Thoracic aorta (tissue), 2 donors: Measurements from ENCODE around the gene JMJD1C. TPM values are rescaled to one million over a fixed set of nuclear protein-coding genes. Genes with fewer than 3 reads are reported as not detected.

Source experiments
- ATAC-seq: fragments of 150-250 bp; one replicate; pipeline ENCODE4 v1.8.0; 2017; ENCODE audit warnings: low read depth; ENCODE audit not compliant: insufficient number of reproducible peaks, low FRiP score
- DNase-seq: peaks from one replicate; pipeline ENCODE4 v3.0.0-alpha.2; 2020; ENCODE audit warnings: low spot score
- H3K27ac ChIP-seq, 2 donors: fragments of 200-600 bp; sonication (generic); 1 replicate in 1 of 2; 2 replicates in 1 of 2; pipeline ENCODE4 v1.5.1; 2016; ENCODE audit warnings: mild to moderate bottlenecking in 2 of 2, moderate library complexity in 2 of 2
- H3K27me3 ChIP-seq: fragments of 200-600 bp; sonication (generic); replicated peaks from 2 replicates; pipeline ENCODE4 v1.6.0; 2016; ENCODE audit warnings: mild to moderate bottlenecking; ENCODE audit not compliant: insufficient read depth
- H3K36me3 ChIP-seq: fragments of 200-600 bp; sonication (generic); one replicate; pipeline ENCODE4 v1.5.1; 2016
- H3K4me1 ChIP-seq, 2 donors: fragments of 200-600 bp; sonication (generic); 1 replicate in 1 of 2; 2 replicates in 1 of 2; pipeline versions ENCODE4 v1.5.1 to v1.6.0; 2016; ENCODE audit warnings: low read depth in 2 of 2, mild to moderate bottlenecking in 1 of 2; ENCODE audit not compliant: control insufficient read depth in 1 of 2
- H3K4me3 ChIP-seq: fragments of 200-600 bp; sonication (generic); 2 replicates; pipeline ENCODE4 v1.5.1; 2016; ENCODE audit warnings: mild to moderate bottlenecking
- H3K9me3 ChIP-seq: fragments of 200-600 bp; sonication (generic); 2 replicates; pipeline ENCODE4 v1.5.1; 2016
- total RNA-seq, 2 donors: library from RNA; depleted of rRNA; stranded (reverse); fragments of >200 nt; gene quantifications; one replicate each; pipeline versions ENCODE4 v1.1.0 to v1.2.3, GENCODE V29; 2016
- TF ChIP-seq, protein P1 (sequence below): fragments of 200-600 bp; sonication (generic); IDR thresholded peaks from one replicate; pipeline ENCODE4 v1.5.1; 2019; ENCODE audit warnings: antibody characterized with exemption

JMJD1C gene
- total RNA-seq, 2 donors from 2014 or later: 95.2 to 215 TPM

DNA sequence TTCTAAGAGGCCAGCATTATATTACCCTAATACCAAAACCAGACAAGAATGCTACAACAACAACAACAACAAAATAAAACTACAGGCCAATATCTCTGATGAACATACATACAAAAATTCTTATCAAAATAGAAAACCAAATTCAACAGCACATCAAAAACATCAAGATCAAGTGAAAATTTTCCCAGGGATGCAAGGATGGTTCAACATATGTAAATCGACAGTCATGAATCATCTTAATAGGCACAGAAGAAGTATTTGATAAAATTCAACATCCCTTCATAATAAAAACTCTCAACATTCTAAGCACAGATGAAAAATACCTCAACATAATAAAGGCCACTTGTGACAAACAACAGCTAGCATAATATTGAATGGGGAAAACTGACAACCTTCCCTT is 75.3 kb downstream of the JMJD1C start:
- no peak overlapping the region for H3K4me3 ChIP-seq
- H3K27ac ChIP-seq: no peak overlapping the region
- H3K4me1 ChIP-seq: no peaks in the 10 kb centered on the region
- DNase-seq (no peak), ATAC-seq (no peak)
- H3K27me3 ChIP-seq: no peaks in the 10 kb centered on the region
- no peaks in the 10 kb centered on the region for H3K9me3 ChIP-seq
- peaks cover 3% of the 10 kb centered on the region for H3K36me3 ChIP-seq
- TF ChIP-seq, protein P1, sequence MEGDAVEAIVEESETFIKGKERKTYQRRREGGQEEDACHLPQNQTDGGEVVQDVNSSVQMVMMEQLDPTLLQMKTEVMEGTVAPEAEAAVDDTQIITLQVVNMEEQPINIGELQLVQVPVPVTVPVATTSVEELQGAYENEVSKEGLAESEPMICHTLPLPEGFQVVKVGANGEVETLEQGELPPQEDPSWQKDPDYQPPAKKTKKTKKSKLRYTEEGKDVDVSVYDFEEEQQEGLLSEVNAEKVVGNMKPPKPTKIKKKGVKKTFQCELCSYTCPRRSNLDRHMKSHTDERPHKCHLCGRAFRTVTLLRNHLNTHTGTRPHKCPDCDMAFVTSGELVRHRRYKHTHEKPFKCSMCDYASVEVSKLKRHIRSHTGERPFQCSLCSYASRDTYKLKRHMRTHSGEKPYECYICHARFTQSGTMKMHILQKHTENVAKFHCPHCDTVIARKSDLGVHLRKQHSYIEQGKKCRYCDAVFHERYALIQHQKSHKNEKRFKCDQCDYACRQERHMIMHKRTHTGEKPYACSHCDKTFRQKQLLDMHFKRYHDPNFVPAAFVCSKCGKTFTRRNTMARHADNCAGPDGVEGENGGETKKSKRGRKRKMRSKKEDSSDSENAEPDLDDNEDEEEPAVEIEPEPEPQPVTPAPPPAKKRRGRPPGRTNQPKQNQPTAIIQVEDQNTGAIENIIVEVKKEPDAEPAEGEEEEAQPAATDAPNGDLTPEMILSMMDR: no peak

DNA sequence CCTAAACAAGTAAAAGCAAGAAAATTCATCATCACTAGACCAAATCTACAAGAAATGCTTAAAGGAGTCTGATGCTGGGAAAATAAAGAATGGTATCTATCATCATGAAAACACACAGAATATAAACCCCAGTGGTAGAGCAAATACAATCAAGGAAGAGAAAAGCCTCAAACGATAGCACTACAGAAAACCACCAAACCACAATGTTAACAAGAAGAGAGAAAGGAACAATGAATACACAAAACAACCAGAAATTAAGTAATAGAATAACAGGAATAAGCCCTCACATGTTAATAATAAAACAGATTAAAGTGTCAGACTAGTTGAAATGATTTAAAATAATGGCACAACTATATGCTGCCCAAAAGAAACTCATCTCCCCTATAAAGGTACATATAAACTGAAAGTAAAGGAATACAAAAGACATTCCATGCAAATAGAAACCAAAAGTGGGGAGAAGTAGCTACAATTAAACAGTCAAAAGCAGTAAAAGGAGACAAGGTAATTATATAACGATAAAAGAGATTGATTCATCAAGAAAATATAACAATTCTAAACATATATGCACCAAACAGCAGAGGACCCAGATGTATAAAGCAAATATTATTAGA is 77.3 kb downstream of the JMJD1C start:
- Histone ChIP-seq H3K9me3 (no peaks in the 10 kb centered on the region), H3K27ac (no peak overlapping the region), H3K27me3 (no peaks in the 10 kb centered on the region), H3K4me1 (peaks cover 0 to 8% of the 10 kb centered on the region in 2 donors), H3K4me3 (no peak overlapping the region), H3K36me3 (peaks cover 3% of the 10 kb centered on the region)
- ATAC-seq: no peak
- TF ChIP-seq, protein P1: no peak
- no peak for DNase-seq

DNA sequence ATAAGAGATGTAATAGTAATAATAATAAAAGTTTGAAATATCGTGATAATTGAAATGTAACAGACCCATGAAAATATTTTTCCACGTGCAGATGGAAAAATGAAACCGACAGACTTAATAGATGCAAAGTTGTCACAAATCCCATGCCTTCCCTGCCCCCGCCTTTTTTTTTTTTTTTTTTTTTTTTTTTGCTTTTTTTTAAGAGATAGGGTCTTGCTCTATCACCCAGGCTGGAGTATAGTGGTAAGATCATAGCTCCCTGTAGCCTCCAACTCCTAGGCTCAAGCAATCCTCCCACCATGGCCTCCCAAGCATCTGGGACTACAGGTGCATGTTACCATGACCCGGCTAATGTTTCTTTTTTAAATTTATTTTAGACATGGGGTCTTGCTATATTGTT is 80.5 kb downstream of the JMJD1C start:
- DNase-seq: no peak
- H3K4me3 ChIP-seq: no peak overlapping the region
- no peaks in the 10 kb centered on the region for H3K9me3 ChIP-seq
- no peaks in the 10 kb centered on the region for H3K27me3 ChIP-seq
- H3K27ac ChIP-seq: no peak overlapping the region
- ATAC-seq: no peak
- peaks cover 0 to 8% of the 10 kb centered on the region in 2 donors for H3K4me1 ChIP-seq
- H3K36me3 ChIP-seq: no peaks in the 10 kb centered on the region
- TF ChIP-seq, protein P1: no peak

DNA sequence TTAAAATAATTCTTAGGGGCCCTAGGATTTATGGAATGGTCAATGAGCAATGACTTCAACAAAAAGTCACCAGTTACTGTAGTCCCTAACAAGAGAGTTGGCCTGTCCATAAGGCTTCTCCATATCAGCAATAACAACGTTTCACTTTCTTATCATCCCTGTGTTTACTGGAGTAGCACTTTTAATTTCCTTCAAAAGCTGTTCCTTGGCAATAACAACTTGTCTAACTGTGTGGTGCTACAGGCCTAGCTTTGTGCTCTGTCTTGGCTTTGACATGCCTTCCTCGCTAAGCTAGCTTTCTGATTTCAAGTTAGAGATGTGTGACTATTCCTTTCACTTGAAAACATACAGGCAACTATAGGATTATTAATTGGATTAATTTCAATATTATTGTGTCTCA is 81.1 kb downstream of the JMJD1C start:
- no peak for DNase-seq
- H3K27me3 ChIP-seq: no peaks in the 10 kb centered on the region
- H3K4me3 ChIP-seq: no peak overlapping the region
- peaks cover 0 to 8% of the 10 kb centered on the region in 2 donors for H3K4me1 ChIP-seq
- ATAC-seq: no peak
- H3K9me3 ChIP-seq: no peaks in the 10 kb centered on the region
- no peaks in the 10 kb centered on the region for H3K36me3 ChIP-seq
- TF ChIP-seq, protein P1: no peak
- H3K27ac ChIP-seq: no peak overlapping the region

DNA sequence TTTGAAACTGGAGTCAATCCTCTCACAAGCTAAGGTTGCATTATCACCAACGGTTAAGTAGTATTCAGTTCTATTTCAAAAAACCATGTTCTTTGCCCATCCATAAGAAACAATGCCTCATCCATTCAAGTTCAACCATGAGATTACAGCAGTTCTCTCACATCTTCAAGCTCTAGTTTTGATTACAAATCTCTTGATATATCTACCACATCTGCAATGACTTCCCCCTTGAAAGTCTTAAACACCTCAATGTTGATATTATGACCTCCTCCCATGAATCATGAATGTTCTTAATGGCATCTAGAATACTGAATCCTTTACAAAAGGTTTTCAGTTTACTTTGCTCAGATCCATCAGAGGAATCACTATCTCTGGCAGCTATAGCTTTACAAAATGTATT is 81.8 kb downstream of the JMJD1C start:
- Histone ChIP-seq H3K4me1 (peaks cover 0 to 8% of the 10 kb centered on the region in 2 donors), H3K27me3 (no peaks in the 10 kb centered on the region), H3K4me3 (no peak overlapping the region), H3K27ac (no peak overlapping the region), H3K36me3 (no peaks in the 10 kb centered on the region), H3K9me3 (no peaks in the 10 kb centered on the region)
- no peak for DNase-seq
- TF ChIP-seq, protein P1: no peak
- ATAC-seq: no peak
